ENCODE measurements around the gene MEGF11. TPM values are rescaled to one million over a fixed set of nuclear protein-coding genes. Genes with fewer than 3 reads are reported as not detected.

MEGF11 gene
- total RNA-seq, 4 donors from 2014 or later = 0.76 TPM; not detected in 3

GRCh38 chr15:66080717-66081398, 172.7 kb downstream of the MEGF11 start:
- H3K27me3 ChIP-seq = no peaks in the 10 kb centered on the region
- H3K4me3 ChIP-seq = no peak overlapping the region
- H3K27ac ChIP-seq = no peak overlapping the region
- intact Hi-C loops (cut with DNase I; ENCODE audit: low total_unique reads) = no loop called here
- no peak for TF ChIP-seq POLR2A (IDR thresholded peaks at IDR 0.05)
- TF ChIP-seq CTCF (IDR thresholded peaks at IDR 0.05) = no peak
- H3K9me3 ChIP-seq = no peaks in the 10 kb centered on the region
- no peaks in the 10 kb centered on the region for H3K4me1 ChIP-seq
- peak in 1 of 2 donors; percentile 22 for DNase-seq
- no peaks in the 10 kb centered on the region for H3K36me3 ChIP-seq

DNA sequence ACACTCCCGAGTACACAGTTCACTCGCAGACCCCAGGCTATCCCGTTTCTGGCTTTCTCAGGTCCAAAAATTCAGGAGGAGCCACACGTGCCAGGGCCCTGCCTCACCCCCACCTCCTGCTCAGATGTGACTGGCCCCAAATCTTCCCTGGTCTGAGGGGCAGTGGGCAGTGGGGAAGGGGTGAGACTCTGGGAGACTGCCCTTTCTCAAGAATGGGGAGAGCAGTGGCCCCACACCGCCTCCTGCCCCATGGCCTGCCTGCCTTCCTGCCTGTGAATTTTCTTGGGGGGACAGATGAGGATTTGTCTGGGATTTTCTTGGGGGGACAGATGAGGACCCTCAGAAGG, 174.6 kb downstream of the MEGF11 start:
- Histone ChIP-seq H3K27me3 (no peaks in the 10 kb centered on the region), H3K4me3 (no peak overlapping the region), H3K4me1 (no peaks in the 10 kb centered on the region), H3K36me3 (no peaks in the 10 kb centered on the region), H3K27ac (no peak overlapping the region), H3K9me3 (no peaks in the 10 kb centered on the region)
- DNase-seq = no peak
- intact Hi-C loops (cut with DNase I; ENCODE audit: low total_unique reads) = no loop called here
- TF ChIP-seq POLR2A (IDR thresholded peaks at IDR 0.05) (no peak), CTCF (IDR thresholded peaks at IDR 0.05) (no peak)

- Histone ChIP-seq H3K4me1 (no peaks in the 10 kb centered on the region), H3K4me3 (no peak overlapping the region), H3K27ac (no peak overlapping the region), H3K9me3 (no peaks in the 10 kb centered on the region), H3K36me3 (no peaks in the 10 kb centered on the region), H3K27me3 (no peaks in the 10 kb centered on the region)
- no peak for DNase-seq
- TF ChIP-seq CTCF (IDR thresholded peaks at IDR 0.05) (no peak), POLR2A (IDR thresholded peaks at IDR 0.05) (no peak)
- intact Hi-C loops (cut with DNase I; ENCODE audit: low total_unique reads) = no loop called here
Measured at GRCh38 chr15:66078196-66078928, 175.2 kb downstream of the MEGF11 start.

DNA sequence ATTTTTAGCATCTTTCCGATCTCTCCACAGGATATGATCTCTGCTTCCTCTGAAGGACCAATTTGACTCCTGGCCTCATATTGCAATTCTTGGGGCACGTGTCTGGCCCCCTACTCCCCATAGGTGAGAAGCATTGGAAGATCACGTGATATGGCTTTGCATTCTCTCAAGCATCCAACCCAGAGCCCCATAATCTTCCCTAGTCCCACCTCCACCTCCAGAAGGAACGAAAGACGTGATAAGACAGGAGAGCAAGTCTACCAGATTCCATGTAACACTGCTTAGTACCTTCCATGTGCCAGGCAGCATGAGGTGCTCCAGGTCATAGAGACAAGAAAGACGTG, 176.3 kb downstream of the MEGF11 start:
- Histone ChIP-seq H3K9me3 (no peaks in the 10 kb centered on the region), H3K36me3 (no peaks in the 10 kb centered on the region), H3K27ac (no peak overlapping the region), H3K27me3 (no peaks in the 10 kb centered on the region), H3K4me3 (no peak overlapping the region), H3K4me1 (no peaks in the 10 kb centered on the region)
- no peak for DNase-seq
- intact Hi-C loops (cut with DNase I; ENCODE audit: low total_unique reads) = no loop called here
- TF ChIP-seq POLR2A (IDR thresholded peaks at IDR 0.05) = no peak
- TF ChIP-seq CTCF (IDR thresholded peaks at IDR 0.05) = no peak

DNA sequence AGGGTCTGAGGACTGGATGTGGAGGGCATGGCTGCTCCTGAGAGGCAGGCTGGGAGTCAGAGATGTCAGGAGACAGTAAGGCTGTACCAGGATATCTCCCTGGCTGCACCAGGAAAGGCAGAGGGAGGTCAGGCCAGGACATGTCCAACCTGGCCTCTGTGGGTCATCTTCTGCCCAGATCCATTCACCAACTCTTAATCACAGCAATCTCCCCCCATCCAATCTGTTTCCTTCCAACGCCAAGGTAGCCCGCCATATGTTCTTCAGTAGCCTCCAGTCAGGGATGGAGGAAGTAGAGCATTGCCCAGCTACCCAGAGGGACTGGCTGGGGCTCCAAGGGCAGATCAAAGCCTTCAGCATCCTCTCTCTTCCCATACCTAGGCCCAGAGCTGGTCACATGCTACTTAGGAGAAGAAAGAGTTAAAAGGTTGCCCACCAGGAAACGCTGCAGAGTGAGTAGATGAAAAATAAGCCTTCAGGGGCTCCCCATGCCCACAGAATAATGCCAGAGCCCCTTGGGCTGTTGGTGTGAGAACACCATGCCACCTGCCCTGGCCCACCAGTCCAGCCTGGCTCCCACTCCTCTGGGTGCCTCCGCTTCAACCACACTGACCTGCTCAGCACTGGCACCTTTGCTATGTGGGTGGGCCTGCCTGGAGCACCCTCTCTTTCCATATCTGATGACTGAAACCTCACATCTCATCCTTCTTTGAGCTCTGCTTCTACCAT, 176.8 kb downstream of the MEGF11 start:
- H3K36me3 ChIP-seq = no peaks in the 10 kb centered on the region
- TF ChIP-seq CTCF (IDR thresholded peaks at IDR 0.05) (no peak), POLR2A (IDR thresholded peaks at IDR 0.05) (no peak)
- no peaks in the 10 kb centered on the region for H3K27me3 ChIP-seq
- intact Hi-C loops (cut with DNase I; ENCODE audit: low total_unique reads) = no loop called here
- no peak for DNase-seq
- no peaks in the 10 kb centered on the region for H3K9me3 ChIP-seq
- H3K4me3 ChIP-seq = no peak overlapping the region
- no peak overlapping the region for H3K27ac ChIP-seq
- H3K4me1 ChIP-seq = no peaks in the 10 kb centered on the region

Data from uterus (tissue), 4 donors.